NAMALWA (cell line): ENCODE measurements around the gene COL20A1.
"Not testable (repeated sequence)": the region's sequence is repeated elsewhere in the genome, so short reads cannot be mapped to it uniquely, and the experiment has no call there.

Experiments
- DNase-seq: peaks from one replicate; pipeline ENCODE4 v3.0.0-alpha.2; 2015; ENCODE audit warnings: low spot score

The COL20A1 gene

GRCh38 chr20:63334356-63334755 is 41.4 kb downstream of the COL20A1 start:
- DNase-seq, result no peak

GRCh38 chr20:63335060-63335459 is 42.1 kb downstream of the COL20A1 start:
- not testable (repeated sequence) for DNase-seq

DNA sequence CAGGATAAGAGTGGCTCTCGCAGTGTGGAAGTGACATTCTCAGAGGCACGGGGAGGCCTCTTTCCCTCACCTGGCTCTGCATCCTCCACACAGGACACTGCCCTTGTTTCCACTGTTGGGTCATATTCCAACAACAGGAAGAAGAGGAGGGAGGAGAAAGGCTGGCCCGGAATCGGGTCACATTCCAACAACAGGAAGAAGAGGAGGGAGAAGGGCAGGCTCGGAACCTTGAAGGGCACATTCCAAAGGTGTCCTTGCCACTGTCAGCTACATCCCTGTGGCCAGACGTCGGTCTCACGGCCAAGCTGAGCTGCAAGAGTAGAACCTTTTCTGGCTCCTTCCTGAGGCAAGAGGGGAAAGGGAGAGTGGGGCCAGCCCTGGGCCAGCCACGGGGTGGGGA is 42.7 kb downstream of the COL20A1 start:
- DNase-seq, result no peak

DNA sequence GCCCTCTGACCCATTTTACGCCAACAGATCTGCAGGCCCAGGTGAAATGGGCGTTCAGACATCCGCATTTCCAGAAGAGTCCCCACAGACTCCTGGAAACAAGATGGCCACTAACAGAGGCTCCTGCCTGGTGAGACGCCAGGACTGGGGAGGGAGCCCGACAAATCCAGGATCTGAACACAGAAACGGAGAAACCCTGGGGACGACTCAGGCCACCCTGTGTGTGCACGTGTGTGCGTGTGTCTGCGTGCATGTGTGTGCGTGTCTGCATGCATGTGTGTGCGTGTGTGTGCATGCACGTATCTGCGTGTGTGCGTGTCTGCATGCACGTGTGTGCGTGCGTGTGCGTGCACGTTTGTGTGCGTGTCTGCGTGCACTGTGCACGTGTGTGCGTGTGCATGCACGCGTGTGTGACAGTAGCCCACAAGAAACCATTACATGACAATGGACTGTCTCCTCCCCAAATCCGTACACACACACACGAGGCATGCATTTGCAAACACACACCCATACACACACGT is 43.3 kb downstream of the COL20A1 start:
- no peak for DNase-seq

DNA sequence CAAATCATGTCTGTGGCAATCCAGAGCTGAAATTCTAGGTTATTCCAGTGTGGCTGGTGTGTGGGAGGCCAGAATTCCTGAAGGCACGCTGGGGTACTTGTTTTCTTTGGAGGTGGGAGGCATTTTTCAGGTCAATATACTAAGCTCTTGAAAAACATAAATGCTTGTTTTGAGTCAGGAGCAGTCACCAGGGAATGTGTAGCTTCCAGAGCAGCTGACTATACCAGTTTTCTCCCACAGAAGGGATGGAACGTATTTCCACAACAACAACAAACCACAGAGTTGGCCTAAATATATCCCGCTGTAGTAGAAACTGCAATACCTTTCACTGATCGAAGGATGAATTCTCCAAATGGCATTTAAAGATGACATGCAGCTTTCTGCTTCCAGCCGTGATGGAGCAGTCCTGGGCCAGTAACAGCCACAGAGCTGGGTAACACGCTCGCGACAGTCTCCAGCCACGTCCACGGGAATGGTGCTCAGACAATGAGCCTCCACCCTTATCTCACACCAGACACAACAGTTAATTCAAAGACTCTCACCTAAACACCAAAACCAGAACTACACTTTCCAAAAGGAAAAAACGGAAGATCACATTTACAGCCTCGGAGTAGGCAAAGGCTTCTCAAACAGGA is 44.9 kb downstream of the COL20A1 start:
- DNase-seq, result no peak

GRCh38 chr20:63339154-63340094 is 46.4 kb downstream of the COL20A1 start:
- peak; percentile 28 for DNase-seq

GRCh38 chr20:63340158-63340688 is 47.2 kb downstream of the COL20A1 start:
- not testable (repeated sequence) for DNase-seq

- DNase-seq, result no peak
These were observed 49.8 kb downstream of the COL20A1 start for GRCh38 chr20:63342561-63343459.

- DNase-seq, result no peak
These were observed 50.8 kb downstream of the COL20A1 start for GRCh38 chr20:63343460-63344445.

- no peak for DNase-seq
These were observed 51.8 kb downstream of the COL20A1 start for GRCh38 chr20:63344616-63345327.

DNA sequence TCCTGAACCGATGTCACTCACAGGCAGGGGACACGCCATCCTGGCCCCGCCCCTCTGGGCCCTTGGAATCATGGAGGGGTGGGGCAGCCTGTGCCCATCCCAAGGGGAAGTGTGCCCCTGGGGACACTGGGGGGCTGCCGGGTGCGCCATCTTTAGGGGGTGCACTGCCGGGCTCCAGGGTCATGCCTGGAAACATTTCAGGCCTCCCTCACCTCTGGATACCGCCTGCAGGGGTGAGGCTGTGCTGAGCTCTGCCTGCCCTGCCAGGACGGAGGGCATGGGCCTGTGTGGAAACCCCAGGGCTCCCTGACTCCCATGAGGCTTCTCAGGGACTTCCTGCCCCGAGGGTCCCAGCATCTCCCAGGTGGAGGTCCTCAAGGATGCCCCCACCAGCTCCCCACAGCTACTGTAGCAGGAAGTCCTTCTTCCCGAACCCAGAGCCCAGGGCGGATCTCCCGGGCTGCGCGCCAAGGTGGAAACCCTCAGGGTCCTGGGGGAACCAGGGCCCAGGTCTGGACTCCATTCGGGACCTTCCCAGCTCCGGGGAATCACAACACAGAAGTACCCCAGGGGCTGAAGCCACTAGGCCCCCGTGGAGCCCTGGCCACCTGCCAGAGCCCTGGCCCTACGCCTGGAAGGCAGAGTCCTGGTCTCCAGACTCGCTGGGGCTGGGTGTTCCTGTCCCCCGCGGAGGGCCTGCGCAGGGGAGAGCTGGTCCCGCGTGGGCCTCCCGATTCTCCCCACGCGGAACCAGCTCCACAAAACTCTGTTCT is 52.5 kb downstream of the COL20A1 start:
- DNase-seq, result no peak

DNA sequence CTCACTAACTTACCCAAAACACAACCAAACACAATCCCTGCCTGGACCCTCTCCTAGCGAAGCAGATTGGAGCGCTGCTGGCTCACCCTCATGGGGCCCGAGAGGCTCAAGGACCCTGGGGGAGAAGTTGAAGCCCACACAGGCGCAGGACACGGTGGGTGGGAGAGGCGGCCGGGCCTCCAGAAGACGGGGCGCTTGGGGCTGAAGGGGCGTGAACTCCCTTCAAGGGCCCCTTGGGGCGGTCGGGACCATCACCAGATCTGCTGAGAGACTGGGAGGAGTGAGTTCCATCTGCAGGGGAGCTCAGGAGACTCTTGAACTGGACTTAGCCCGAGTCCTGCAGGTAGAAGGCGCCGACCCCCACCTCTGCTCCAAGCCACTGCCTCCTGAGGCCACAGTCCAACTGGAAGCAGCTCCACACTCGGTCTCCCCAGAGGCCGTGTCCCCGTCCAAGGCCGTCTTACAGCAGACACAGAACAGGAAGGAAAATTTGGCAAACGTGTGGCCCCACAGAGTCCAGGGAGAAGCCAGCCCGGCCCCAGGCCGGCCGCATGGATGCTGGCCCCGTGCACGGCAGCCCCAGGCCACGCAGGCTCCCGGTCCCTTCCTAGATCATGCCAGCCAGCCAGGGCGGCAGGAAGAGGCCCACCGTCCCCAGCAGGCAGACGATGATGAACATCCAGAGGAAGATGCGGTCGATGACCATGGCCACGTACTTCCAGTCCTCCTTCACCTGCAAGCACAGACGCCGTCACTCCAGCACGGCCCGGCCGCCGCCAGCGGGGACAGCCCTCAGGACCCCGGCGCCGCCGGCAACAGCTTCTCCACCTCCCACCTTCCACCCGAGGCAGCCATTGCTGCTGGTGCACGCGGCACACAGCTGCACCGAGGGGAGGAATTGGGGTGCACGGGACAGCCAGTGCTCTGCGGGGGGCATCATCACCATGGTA is 53.4 kb downstream of the COL20A1 start:
- DNase-seq, result no peak

DNA sequence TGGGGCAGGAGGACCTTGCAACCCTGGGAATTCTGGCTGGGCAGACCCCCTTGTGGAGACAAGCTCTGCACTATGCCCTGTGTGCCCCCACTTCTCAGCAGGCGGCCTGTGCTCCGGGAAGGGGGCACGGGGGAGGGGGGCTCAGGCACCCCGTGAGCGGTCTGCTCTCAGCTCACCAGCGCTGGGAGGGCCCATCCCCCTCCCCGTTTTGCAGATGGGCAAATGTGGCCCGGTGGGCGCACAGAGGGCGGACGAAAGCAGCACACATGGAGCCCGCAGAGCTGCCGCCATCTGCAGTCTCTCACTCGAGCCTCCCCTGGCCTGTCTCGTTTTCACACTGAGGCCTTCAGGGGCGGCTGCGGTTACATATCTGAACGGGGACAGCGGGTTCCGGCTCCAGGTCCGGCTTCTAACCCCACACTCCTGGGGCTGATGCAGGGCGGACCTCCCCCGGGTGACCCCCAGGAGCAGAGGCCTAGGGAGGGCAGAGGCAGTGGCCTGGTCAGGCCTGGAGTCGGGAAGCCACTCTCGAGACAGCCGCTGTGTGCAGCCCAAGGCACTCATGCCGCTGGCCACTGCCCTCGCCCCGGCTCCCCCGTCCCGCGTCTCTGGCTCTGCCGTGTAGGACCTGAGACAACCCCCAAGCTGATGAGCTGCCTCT is 54.2 kb downstream of the COL20A1 start:
- no peak for DNase-seq

GRCh38 chr20:63347950-63348827 is 55.2 kb downstream of the COL20A1 start:
- no peak for DNase-seq

GRCh38 chr20:63348828-63349515 is 56.0 kb downstream of the COL20A1 start:
- DNase-seq, result no peak

DNA sequence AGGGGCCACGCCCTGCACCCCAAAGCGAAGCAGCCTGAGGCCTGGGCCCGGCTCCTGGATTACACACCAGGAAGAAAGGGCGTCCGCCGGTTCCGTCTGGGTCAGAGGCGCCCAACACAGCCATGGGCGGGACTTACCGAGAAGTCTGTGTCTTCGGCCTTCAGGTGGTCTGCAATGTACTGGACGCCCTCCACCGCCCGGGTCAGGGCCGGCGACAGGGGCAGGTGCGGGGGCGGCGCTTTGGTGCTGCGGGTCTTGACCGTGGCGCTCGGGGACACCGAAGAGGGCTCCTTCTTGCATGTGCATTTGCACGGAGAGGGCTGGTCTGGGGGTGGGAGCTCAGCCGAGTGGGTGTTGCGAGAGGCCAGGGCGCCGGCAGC is 56.5 kb downstream of the COL20A1 start:
- no peak for DNase-seq
